HEK293 (cell line): ENCODE data around the gene DCUN1D1.

ENCODE experiments used
- CTCF ChIA-PET: fragments of 350-600 bp; formaldehyde crosslinking; extraction: SDS; loops from one replicate; lab custom pipeline; 2021; ENCODE audit warnings: antibody characterized with exemption; lab: Yijun Ruan, JAX
- POLR2A ChIA-PET: fragments of 300-600 bp; formaldehyde crosslinking; extraction: SDS; loops from one replicate; lab custom pipeline; 2020; ENCODE audit warnings: antibody characterized with exemption, inconsistent platforms; lab: Yijun Ruan, JAX
- H3K27ac ChIP-seq: fragments of 200-500 bp; sonication (Bioruptor generic); 2 replicates; pipeline ENCODE4 v1.5.1; 2014; ENCODE audit warnings: low read depth, low read length, control low read depth, inconsistent platforms; ENCODE audit errors: extremely low read depth
- H3K36me3 ChIP-seq, 2 experiments: fragments of 200-500 bp in 1 of 2; sonication (Bioruptor generic) in 1 of 2; 1 replicate in 1 of 2; 2 replicates in 1 of 2; pipeline ENCODE4 v1.5.1; 2014 to 2017; ENCODE audit warnings: inconsistent platforms in 2 of 2, low read length in 2 of 2; ENCODE audit not compliant: control insufficient read depth in 2 of 2, insufficient read depth in 1 of 2
- H3K4me1 ChIP-seq: fragments of 200-500 bp; sonication (Bioruptor generic); 2 replicates; pipeline ENCODE4 v1.5.1; 2014; ENCODE audit warnings: mild to moderate bottlenecking, low read length, inconsistent platforms; ENCODE audit not compliant: control insufficient read depth, insufficient read depth
- H3K4me3 ChIP-seq: 2 replicates; pipeline ENCODE4 v1.5.1; 2011; ENCODE audit warnings: low read depth, mild to moderate bottlenecking, control low read depth, low read length, moderate library complexity
- H3K9me3 ChIP-seq: fragments of 200-500 bp; sonication (Bioruptor generic); 2 replicates; pipeline ENCODE4 v1.5.1; 2014; ENCODE audit warnings: low read depth, low read length, inconsistent platforms; ENCODE audit not compliant: control insufficient read depth, insufficient read depth
- IKZF3 ChIP-seq: fragments of 450-650 bp; IDR thresholded peaks from 2 replicates; pipeline ENCODE4 v1.5.0; 2018; ENCODE audit warnings: missing biosample characterization, mild to moderate bottlenecking, missing genetic modification characterization, moderate library complexity
- KLF17 ChIP-seq: fragments of 450-650 bp; formaldehyde crosslinking; IDR thresholded peaks from 2 replicates; pipeline ENCODE4 v1.5.1; 2016; ENCODE audit warnings: missing biosample characterization, missing genetic modification characterization
- PRDM1 ChIP-seq: fragments of 450-650 bp; formaldehyde crosslinking; IDR thresholded peaks from 2 replicates; pipeline ENCODE4; 2016; ENCODE audit warnings: missing biosample characterization, missing genetic modification characterization
- ZBTB21 ChIP-seq: fragments of 450-650 bp; formaldehyde crosslinking; IDR thresholded peaks from 2 replicates; pipeline ENCODE4 v1.5.1; 2017; ENCODE audit warnings: missing biosample characterization, missing genetic modification characterization
- ZBTB6 ChIP-seq: fragments of 450-650 bp; formaldehyde crosslinking; IDR thresholded peaks from 2 replicates; pipeline ENCODE4 v1.5.1; 2017; ENCODE audit warnings: missing biosample characterization, missing genetic modification characterization
- ZBTB7A ChIP-seq: fragments of 450-650 bp; formaldehyde crosslinking; IDR thresholded peaks from 2 replicates; pipeline ENCODE4 v1.5.1; 2016; ENCODE audit warnings: low read depth, missing biosample characterization, missing genetic modification characterization
- ZNF133 ChIP-seq: fragments of 450-650 bp; formaldehyde crosslinking; IDR thresholded peaks from 2 replicates; pipeline ENCODE4 v1.5.1; 2016; ENCODE audit warnings: missing biosample characterization, missing genetic modification characterization
- ZNF280C ChIP-seq: fragments of 450-650 bp; formaldehyde crosslinking; IDR thresholded peaks from 2 replicates; pipeline ENCODE4 v1.5.1; 2016; ENCODE audit warnings: missing biosample characterization, missing genetic modification characterization
- ZNF416 ChIP-seq: fragments of 450-650 bp; formaldehyde crosslinking; IDR thresholded peaks from 2 replicates; pipeline ENCODE4 v1.5.1; 2016; ENCODE audit warnings: missing biosample characterization, missing genetic modification characterization
- ZNF501 ChIP-seq: fragments of 450-650 bp; formaldehyde crosslinking; IDR thresholded peaks from 2 replicates; pipeline ENCODE4 v1.5.1; 2016; ENCODE audit warnings: missing biosample characterization, missing genetic modification characterization
- ZNF530 ChIP-seq: fragments of 450-650 bp; formaldehyde crosslinking; IDR thresholded peaks from 2 replicates; pipeline ENCODE4 v1.5.1; 2016; ENCODE audit warnings: low read depth, missing biosample characterization, missing genetic modification characterization
- ZNF548 ChIP-seq: fragments of 450-650 bp; formaldehyde crosslinking; IDR thresholded peaks from 2 replicates; pipeline ENCODE4 v1.5.1; 2016; ENCODE audit warnings: missing biosample characterization, missing genetic modification characterization
- ZNF561 ChIP-seq: fragments of 450-650 bp; IDR thresholded peaks from 2 replicates; pipeline ENCODE4 v1.5.1; 2018; ENCODE audit warnings: missing biosample characterization, missing genetic modification characterization, borderline replicate concordance
- ZNF664 ChIP-seq: fragments of 450-650 bp; formaldehyde crosslinking; IDR thresholded peaks from 2 replicates; pipeline ENCODE4 v1.5.1; 2016; ENCODE audit warnings: missing biosample characterization, missing genetic modification characterization
- TF ChIP-seq, protein P1 (sequence below): fragments of 450-650 bp; formaldehyde crosslinking; IDR thresholded peaks from 2 replicates; pipeline ENCODE4 v1.5.1; 2016; ENCODE audit warnings: missing biosample characterization, missing genetic modification characterization
- TF ChIP-seq, protein P2 (sequence below): fragments of 450-650 bp; formaldehyde crosslinking; IDR thresholded peaks from 2 replicates; pipeline ENCODE4 v1.5.1; 2017; ENCODE audit warnings: missing biosample characterization, missing genetic modification characterization
- TF ChIP-seq, protein P3 (sequence below): fragments of 450-650 bp; formaldehyde crosslinking; IDR thresholded peaks from 2 replicates; pipeline ENCODE4 v1.5.1; 2016; ENCODE audit warnings: missing biosample characterization, missing genetic modification characterization

The DCUN1D1 gene

GRCh38 chr3:182957226-182957625 lies 23.1 kb downstream of the DCUN1D1 start:
- CTCF ChIA-PET: no interaction called here

GRCh38 chr3:182954553-182955235 lies 25.6 kb downstream of the DCUN1D1 start:
- POLR2A ChIA-PET: no interaction called here
- no peak overlapping the region for H3K4me3 ChIP-seq
- CTCF ChIA-PET: interaction anchor here (0.7 kb wide), 1 partner anchor 1291 kb away, joined by 4 read pairs; no protein-coding TSS in a partner anchor
- no peaks in the 10 kb centered on the region for H3K4me1 ChIP-seq
- H3K36me3 ChIP-seq: peaks cover 0 to 39% of the 10 kb centered on the region in 2 experiments; a peak in 2 of 3 replicates
- no peak for TF ChIP-seq ZNF530 (tag by site-specific recombination)
- TF ChIP-seq ZBTB7A (tag by site-specific recombination): no peak
- no peak for TF ChIP-seq ZNF416 (tag by site-specific recombination)
- TF ChIP-seq PRDM1 (tag by site-specific recombination): no peak
- no peak for TF ChIP-seq ZNF133 (tag by site-specific recombination)
- TF ChIP-seq ZNF280C: no peak
- TF ChIP-seq ZNF561: no peak
- H3K9me3 ChIP-seq: no peaks in the 10 kb centered on the region
- no peak overlapping the region for H3K27ac ChIP-seq

More at GRCh38 chr3:182957226-182957625, 23.1 kb downstream of the DCUN1D1 start:
- H3K27ac ChIP-seq: no peak overlapping the region
- TF ChIP-seq, protein P1, sequence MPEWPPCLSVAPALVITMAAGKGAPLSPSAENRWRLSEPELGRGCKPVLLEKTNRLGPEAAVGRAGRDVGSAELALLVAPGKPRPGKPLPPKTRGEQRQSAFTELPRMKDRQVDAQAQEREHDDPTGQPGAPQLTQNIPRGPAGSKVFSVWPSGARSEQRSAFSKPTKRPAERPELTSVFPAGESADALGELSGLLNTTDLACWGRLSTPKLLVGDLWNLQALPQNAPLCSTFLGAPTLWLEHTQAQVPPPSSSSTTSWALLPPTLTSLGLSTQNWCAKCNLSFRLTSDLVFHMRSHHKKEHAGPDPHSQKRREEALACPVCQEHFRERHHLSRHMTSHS (tag by site-specific recombination): no peak
- TF ChIP-seq, all 188 proteins: peak for 0
- H3K4me3 ChIP-seq: no peak overlapping the region
- H3K4me1 ChIP-seq: no peaks in the 10 kb centered on the region
- H3K9me3 ChIP-seq: no peaks in the 10 kb centered on the region
- peaks cover 0 to 36% of the 10 kb centered on the region in 2 experiments; a peak in 2 of 3 replicates for H3K36me3 ChIP-seq
- POLR2A ChIA-PET: no interaction called here

DNA sequence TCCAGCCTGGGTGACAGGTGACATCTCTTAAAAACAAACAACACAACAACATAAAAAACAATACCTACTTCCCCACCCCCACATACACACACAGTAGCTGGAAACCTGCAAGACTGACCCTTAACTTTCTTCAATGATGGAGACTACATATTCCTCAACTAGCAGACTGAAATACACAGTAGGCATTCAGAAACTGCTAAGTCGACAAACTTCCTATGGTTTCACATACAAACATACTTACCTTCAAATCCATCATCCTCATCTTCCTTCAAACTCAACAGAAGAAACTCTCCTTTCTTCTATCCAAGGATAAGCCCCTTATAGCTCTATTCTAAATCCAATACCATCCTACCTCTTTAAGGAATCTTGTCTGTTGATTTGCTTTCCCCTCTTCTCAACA lies 30.6 kb downstream of the DCUN1D1 start:
- no peak overlapping the region for H3K4me3 ChIP-seq
- TF ChIP-seq ZBTB21 (tag by site-specific recombination) (no peak), IKZF3 (tag by site-specific recombination) (no peak)
- TF ChIP-seq, protein P2, sequence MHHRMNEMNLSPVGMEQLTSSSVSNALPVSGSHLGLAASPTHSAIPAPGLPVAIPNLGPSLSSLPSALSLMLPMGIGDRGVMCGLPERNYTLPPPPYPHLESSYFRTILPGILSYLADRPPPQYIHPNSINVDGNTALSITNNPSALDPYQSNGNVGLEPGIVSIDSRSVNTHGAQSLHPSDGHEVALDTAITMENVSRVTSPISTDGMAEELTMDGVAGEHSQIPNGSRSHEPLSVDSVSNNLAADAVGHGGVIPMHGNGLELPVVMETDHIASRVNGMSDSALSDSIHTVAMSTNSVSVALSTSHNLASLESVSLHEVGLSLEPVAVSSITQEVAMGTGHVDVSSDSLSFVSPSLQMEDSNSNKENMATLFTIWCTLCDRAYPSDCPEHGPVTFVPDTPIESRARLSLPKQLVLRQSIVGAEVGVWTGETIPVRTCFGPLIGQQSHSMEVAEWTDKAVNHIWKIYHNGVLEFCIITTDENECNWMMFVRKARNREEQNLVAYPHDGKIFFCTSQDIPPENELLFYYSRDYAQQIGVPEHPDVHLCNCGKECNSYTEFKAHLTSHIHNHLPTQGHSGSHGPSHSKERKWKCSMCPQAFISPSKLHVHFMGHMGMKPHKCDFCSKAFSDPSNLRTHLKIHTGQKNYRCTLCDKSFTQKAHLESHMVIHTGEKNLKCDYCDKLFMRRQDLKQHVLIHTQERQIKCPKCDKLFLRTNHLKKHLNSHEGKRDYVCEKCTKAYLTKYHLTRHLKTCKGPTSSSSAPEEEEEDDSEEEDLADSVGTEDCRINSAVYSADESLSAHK (tag by site-specific recombination): no peak
- ChIA-PET POLR2A (no interaction called here), CTCF (no interaction called here)
- no peak overlapping the region for H3K27ac ChIP-seq
- no peaks in the 10 kb centered on the region for H3K9me3 ChIP-seq
- peaks cover 16 to 49% of the 10 kb centered on the region in 2 experiments for H3K36me3 ChIP-seq
- H3K4me1 ChIP-seq: no peaks in the 10 kb centered on the region

GRCh38 chr3:182948305-182948704 lies 32.0 kb downstream of the DCUN1D1 start:
- Histone ChIP-seq H3K9me3 (no peaks in the 10 kb centered on the region), H3K36me3 (peaks cover 16 to 48% of the 10 kb centered on the region in 2 experiments)
- POLR2A ChIA-PET: no interaction called here
- TF ChIP-seq ZNF501 (no peak), ZBTB6 (tag by site-specific recombination) (no peak), ZNF548 (no peak), ZNF664 (no peak), ZBTB7A (tag by site-specific recombination) (no peak), KLF17 (tag by site-specific recombination) (no peak)
- TF ChIP-seq, protein P3, sequence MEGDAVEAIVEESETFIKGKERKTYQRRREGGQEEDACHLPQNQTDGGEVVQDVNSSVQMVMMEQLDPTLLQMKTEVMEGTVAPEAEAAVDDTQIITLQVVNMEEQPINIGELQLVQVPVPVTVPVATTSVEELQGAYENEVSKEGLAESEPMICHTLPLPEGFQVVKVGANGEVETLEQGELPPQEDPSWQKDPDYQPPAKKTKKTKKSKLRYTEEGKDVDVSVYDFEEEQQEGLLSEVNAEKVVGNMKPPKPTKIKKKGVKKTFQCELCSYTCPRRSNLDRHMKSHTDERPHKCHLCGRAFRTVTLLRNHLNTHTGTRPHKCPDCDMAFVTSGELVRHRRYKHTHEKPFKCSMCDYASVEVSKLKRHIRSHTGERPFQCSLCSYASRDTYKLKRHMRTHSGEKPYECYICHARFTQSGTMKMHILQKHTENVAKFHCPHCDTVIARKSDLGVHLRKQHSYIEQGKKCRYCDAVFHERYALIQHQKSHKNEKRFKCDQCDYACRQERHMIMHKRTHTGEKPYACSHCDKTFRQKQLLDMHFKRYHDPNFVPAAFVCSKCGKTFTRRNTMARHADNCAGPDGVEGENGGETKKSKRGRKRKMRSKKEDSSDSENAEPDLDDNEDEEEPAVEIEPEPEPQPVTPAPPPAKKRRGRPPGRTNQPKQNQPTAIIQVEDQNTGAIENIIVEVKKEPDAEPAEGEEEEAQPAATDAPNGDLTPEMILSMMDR: no peak

More at GRCh38 chr3:182948305-182948704, 32.0 kb downstream of the DCUN1D1 start:
- H3K4me3 ChIP-seq: no peak overlapping the region
- no peak overlapping the region for H3K27ac ChIP-seq
- CTCF ChIA-PET: interaction anchor here (0.7 to 0.9 kb wide), 2 partner anchors 30 to 36 kb away, joined by 3 read pairs; no protein-coding TSS in a partner anchor
- H3K4me1 ChIP-seq: no peaks in the 10 kb centered on the region
